HG02763 (cell line): ENCODE results near the gene BMP7.

Experiments used
- ATAC-seq: cut with Tn5 transposase; IDR thresholded peaks from one replicate; pipeline ENCODE4 v1.9.1; 2021; ENCODE audit warnings: mild to moderate bottlenecking, moderate library complexity; ENCODE audit not compliant: unreplicated experiment

The BMP7 gene

DNA sequence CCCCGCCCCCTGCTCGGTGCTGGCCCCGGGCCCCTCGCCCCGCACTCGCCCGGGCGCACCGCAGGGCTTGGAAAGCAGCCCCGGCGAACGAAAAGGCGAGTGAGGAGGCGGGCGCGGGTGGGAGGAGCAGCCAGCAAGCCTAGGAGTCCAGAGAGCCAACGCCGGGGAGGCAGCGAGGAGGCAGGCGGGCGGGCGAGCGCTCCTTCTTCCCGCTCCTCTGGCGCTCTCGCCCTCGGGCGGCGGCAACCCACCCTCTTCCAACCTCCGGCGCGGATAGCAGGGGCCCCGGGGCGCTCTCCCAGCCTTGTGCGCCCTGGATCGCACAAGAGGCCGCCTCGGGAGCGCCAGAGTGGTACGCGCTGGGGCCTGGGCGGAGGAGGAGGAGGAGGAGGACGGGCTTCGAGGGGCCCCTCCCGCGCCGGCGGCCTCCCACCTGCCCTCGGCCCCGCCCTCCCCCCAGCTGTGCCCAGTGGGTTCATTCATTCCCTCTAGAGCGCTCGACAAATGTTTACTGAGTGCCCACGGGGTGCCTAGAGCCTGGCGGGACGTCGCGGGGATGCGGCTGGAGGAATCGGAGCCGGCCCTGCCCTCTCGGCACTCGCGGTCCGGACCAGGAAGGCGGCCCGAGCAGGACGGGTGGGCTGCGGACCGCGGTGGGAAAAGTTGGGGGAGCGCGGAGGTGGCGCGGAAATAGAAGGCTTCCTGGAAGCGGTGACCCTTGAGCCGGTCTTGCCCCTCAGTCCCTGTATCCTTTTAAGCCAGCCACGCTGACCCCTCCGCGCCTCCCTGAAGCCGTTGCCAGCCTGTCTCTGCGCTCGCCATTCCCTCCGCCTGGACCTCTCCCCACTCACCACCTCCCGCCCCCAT, at the start of gene BMP7:
TSS of gene BMP7 (minus strand) at position 351 of the 867 bp plus-strand sequence. CDS start 519 bp downstream, outside the sequence.
- ATAC-seq, result no peak

DNA sequence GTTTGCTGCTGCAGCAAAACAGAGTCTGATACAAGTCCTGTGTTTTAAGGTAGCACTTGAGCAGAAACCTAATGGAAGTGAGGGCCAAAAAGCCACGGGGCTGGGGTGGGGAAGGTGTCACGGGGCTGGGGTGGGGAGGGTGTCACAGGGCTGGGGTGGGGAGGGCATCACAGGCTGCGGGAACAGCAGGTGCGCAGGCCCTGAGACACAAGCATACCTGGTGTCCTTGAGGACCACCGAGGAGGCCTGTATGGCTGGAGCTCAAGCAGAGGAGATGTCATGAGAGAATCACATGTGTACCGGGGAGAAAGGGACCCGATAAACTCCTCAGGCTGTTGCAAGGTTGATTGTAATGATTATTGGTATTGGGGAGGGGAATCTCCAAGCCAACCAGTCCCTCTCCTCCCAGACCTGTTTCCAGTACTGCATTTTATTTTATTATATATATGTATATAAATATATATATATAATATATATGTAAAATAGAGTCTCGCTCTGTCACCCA, 49.6 kb upstream of the BMP7 start:
- no peak for ATAC-seq

DNA sequence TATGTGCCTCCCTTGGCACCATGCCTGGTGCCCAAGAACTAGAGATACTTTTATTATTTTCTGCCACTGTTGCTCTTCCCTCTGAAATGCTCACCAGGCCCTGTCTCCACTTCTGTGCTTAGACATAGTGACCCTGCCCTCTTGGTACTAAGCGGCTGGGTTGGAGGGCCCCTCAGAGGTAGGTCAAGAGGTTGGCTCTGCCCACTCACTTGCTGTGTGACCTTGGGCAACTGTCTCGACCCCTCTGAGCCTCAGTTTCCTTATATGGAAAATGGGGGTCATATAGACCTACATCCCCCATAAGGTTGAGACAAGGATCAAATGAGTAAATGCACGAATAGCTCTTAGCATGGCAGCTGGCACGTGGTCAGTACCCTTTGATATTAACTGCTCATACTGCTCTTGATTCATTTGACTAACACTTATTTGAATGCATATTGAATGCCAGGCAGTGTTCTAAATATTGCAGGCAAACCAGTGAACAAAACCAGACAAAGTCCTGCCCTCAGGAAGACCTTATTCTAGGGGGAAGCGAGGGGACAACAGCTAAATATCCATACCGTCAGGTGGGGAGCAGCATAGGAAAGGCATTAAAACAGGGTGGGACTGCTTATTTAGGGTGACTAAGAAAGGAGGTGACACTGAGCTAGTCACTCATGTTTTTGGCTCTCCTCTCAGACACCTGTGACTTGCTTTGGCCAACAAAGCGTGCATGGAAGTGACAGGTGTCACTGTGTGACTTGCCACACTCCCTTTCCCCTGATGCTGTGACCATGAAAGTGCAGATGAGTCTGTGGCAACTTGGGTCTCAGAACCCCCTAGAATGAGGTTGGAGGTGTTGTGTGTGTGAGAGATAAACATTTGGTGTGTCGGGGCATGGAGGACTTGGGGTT, 48.9 kb upstream of the BMP7 start:
- ATAC-seq, result no peak

DNA sequence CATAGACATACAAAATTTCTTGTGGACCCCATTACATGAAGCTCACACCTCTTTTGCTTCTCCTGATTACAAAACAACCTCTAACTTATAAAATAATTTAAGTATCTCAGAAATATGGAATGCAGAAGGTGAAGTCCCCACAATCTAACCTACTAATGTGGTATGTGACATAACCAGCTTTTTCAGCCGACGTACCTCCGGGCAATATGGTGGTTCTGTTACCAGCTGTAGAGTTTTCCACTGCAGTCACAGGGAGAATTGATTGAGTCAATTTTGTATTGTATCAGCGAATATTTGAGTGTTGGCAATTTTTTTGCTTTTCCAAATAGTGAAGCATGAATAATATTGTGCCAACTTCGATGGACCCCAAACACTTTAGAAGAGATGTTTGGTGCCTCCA, 47.5 kb upstream of the BMP7 start:
- ATAC-seq, result no peak

DNA sequence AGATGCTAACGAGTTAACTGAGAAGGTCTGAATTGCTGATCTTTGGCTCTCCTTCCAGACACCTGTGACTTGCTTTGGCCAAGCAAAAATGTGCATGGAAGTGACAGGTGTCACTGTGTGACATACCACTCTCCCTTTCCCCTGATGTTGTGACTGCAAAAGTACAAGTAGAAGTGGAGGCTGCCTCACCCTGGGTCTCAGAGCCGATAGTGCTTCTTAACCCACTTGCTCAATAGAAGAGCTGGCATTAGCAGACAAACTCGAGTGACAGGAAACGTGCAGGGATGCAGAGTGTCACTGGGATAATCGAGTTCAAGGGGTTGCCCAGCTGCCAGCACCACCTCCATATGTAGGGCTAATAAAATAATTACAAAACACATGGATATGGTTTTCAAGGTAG, 46.8 kb upstream of the BMP7 start:
- ATAC-seq, result no peak

DNA sequence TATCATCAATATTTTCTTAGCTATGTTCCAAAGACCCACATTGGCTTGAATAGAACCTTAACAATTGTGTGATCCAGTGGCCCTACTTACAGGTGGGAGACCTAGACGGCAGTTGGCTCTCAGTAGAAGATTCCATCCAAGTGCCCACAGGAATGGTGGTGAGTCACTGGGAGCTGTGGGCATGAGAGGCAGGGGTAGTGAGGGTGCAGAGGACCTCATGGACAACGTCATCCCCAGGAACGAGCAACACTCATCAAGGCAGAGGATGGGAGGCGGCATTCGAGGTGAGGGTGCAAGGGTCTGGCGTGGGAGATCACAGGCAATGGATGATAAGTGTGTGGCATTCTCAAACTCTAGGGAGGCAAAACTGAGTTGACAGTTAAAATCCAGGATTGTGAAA, 45.7 kb upstream of the BMP7 start:
- no peak for ATAC-seq

DNA sequence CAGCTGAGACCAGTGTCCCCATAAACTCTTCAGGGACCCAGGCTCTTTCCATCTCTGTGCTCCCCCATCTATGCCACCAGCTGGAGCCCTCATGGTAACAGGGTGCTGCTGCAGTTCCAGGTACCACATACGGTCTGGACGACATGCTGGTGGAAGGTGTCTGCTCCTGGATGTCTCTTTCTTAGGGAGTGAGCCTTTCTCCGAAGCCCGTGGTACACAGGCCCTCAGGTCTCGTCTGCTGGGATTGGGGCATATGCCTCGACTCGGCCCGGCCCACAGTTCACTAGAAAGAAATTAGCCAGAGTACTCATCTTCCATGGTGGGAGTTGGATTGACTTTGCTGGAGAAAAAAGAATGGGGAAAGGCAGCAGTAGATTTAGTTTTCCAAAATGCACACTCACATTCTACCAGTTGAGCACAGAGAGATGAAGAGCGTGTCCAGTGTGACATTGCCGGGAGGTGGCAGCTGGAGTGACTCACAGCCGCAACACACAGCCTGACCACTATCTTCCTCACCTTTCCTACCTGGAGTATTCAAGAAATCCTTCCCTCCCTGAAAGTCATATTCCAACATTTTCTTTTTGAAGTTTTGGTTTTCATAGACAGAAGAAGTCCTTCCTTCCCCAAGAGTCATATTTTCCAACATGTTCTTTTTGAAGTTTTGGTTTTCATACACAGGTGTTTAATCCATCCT, 44.5 kb upstream of the BMP7 start:
- no peak for ATAC-seq

DNA sequence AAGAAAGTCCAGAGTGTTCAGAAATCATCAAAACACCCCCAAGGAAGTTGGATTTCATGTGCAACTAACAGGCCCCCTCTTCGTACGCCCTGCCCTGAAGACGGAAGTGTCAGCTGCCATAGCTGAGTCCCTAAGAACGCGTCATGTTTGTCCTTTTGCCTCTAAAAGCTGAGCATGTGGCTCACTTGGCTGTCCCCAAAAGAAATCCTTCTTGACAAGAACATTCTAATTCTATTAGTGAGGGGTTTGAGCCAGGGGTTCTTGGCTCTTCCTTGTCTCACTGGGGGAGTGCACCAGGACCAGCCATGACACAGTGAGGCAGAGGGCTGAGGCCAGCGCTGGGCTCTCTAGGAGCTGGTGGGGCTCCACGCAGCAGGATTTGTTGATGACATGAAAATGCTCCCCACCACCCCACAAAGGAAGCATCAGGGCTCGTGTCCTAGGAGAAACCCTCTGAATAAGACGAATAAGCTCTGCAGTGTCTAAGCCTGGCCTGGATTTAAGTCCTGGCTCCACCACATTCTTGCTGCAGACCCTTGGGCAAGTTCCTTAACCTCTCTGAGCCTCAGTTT, 43.2 kb upstream of the BMP7 start:
- ATAC-seq, result no peak

DNA sequence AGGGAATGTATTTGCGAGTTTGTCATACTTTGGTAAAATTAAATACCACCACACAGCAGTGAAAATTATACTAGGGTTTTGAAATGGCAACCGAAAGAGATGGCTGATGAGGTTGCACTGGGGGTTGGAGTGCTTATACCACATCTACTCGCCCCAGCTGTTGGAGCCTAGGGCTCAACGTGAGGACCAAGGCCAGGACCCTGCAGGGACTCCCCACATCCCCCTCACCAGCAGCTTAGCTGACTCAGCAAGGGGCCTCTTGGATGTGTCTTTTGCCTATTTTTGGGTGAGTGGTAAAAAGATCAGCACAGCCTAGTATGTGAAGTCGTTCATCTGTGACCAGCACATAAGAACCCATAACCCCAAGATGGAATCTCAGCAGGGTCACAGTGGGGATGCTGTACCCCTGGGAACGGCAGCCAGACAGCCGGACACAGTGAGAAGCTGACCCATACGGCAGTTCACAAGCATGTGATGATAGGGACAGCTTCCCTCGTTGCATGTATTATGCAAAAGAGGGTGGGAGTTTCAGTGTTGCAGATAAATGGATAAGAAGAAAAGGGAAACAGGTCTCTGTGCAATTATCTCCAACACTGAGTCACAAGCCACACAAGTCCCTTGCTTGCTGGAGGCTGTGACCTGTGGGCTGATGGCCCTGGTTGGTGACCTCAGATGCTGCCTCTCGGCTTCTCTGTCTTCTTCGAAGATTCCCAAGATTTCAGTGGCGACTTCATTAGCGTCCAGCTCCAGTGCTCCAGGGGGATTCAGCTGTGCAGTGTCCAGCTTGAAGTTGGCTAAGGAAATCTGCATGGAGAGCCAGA, 42.2 kb upstream of the BMP7 start:
- no peak for ATAC-seq

DNA sequence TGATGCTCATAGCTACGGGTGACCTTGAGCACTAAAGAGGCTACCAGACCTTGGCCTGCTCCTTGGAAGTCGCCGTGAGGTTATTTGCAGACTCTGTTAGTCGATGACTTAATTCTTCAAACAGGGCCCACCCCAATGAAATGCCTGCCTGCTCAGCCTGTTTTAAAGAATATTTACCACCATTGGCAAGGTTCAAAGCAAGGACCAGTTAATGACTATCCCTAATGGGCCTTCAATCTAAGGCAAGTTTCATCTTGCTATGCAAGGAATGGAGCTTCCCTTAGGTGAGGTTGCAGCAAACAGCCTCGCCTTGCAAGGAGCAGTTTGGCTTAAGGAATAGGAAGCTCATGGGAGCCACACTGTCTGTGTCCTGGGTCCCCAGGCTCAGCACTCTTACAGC, 40.3 kb upstream of the BMP7 start:
- no peak for ATAC-seq

DNA sequence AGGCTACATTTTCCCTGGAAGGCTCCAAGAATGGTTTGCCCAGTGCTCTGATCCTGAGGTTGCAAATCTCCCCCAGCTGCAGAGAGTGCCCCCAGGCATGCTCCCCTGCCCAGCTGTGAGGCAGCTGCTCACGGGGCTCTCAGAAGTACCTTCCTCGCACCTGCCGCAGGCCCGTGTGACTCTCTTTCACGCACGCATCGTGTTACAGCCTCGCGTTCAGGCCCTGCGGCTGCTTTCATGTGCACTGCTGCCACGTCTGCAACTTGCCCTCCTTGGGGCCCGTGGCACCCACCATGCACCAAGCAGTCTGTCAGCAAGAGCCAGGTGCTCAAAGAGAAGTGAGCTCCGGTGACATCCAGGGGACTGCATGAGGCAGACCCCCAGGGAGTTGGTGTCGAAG, 34.6 kb upstream of the BMP7 start:
- ATAC-seq, result no peak

DNA sequence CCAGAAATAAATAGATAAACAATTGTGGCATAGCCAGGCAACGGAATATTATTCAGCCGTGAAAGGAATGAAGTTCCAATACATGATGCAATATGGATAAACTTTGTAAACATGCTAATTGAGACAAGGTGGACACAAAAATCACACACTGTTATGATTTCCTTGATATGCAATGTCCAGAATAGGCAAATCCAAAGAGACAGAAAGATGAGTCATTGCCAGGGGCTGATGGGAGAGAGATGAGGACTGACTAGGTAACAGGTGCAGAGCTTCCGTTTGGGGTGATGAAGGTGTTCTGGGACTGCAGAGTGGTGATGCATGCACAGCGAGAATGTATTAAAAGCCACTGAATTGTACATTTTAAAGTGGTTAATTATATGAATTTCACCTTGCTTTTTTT, 32.0 kb upstream of the BMP7 start:
- ATAC-seq, result no peak

DNA sequence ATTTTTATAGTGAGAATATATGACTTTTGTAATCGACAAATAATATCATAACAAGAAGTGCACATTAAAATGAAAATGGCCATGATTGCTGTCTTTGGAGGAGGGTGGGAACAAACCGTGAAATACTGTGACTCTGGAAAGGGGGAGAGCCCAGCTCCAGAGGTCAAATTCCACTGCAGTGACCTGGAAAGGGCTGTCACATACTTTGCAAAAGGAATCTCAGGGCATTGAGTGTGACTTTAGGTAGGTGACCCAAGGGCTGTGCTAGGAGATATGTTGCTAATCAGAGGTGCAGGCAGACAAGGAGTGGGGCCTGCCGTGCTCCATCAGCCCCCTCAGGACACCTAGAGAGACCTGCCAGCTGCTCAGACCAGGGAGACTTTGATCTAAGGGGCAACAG, 28.1 kb upstream of the BMP7 start:
- ATAC-seq, result no peak

DNA sequence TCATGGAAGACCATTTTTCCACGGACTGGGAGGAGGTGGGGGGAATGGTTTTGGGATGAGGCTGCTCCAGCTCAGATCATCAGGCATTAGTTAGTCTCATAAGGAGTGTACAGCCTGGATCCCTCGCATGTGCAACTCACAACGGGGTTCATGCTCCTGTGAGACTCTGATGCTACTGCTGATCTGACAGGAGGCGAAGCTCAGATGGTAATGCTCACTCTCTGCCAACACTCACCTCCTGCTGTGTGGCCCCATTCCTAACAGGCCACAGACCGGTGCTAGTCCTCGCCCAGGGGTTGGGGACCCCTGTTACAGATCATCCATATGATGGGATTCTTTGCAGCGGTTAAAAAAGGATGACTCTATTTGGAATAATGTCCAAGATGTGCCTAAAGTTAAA, 27.6 kb upstream of the BMP7 start:
- ATAC-seq, result no peak

DNA sequence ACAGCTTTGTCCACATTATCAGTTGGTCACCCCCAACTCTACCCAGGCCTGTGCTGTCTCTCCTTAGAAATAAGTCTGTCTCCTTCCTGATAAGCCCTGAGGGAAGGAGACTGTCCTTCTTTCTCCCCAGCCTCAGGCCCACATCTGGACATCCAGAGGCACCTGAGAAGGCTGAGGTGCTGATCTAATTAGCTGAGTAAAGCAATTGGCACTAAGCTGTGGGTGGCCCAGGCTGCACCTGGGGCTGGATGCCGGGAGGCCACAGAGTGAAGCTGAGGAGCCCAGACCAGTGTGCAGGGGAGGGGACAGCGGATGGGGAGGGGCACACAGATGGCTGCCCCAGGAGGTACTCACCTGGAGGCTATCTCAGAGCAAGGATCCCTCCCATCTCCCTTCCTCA, 26.2 kb upstream of the BMP7 start:
- ATAC-seq, result no peak

DNA sequence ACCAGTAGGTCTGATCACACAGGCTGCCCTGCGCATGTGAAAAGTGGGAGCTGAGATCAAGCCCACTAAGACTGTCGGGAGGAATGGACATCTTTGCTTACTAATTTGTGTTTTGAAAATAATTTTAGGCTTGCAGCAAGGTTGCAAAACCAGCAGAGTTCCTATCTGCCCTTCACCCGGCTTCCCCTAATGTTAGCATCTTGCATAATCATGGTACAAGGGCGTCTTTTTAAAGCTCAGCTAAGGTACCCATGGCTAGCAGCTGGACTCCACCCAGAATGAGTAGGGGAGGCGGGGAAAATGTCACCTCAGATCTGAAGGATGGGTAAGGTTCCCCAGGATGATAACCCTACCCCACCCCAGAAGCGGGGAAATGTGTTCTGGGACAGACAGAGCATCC, 25.3 kb upstream of the BMP7 start:
- no peak for ATAC-seq

DNA sequence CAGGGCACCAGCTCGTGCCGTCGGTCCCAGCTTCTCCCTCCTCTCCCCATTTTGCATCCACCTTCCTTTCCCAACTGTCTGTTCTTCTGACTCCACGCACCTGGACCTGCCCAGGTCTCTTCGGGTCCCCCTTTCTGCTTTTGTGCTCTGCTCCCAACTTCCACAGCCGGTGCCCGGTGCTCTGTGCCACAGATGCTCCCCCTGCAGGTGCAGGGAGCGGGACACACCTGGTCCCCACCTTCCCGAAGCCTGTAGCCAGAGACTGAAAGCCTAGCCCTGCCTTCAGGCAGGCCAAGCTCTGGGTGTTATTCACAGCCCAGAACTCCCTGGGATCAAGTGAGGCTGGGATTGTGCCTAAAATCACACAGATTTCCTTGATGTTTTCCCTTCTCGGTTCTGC, 24.6 kb upstream of the BMP7 start:
- ATAC-seq, result no peak

DNA sequence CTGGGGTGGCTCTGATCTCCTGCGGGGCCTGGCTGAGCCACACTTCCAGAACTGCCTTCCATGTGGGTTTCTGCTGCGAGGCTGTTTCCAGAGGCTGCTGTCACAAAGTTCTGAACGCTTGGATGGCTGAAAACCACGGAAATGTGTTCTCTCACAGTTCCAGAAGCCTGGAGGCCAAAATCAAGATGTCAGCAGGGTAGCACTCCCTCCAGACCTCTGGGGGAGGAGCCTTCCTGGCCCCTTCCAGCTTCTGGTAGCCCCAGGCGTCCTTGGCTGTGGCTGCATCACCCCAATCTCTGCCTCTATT, 23.7 kb upstream of the BMP7 start:
- ATAC-seq, result no peak

DNA sequence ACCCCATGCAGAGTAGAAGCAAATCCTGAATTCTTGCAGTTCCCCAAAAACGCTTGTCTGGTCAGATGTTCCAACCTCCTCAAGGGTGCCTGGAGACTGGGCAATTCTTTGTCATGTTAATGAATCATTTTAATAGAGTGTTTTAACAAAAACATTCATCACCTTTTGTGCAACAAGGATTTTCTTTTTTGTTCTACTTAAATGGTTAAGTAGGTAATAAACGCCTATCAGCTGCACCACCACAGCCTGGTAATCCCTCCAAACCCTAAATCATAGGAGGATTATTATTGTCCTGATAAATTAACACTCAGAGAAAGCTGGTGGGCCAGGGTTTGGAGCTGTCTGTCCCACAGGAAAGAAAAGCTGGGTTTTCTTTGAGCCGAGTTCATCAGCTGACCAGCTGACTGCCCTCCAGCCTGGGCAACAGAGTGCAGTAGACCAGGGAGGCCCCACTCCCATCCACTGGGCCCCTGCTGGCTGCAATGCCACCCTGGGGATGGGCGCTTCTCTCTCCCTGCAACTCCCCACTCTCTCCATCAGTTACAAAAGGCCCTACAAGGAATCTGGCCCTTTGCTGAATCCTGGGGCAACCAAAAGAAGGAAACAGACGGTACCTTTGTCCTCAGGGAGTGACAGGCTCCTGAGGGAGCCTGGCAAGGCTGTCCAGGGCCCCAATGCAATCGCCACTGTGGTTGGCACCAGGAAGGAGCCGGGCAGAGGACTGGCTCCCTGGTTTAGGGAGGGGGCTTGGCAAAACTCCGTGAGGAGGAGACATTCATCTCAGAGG, 23.1 kb upstream of the BMP7 start:
- no peak for ATAC-seq
